Measurements from ENCODE around the gene NXN. TPM values are rescaled to one million over a fixed set of nuclear protein-coding genes. Genes with fewer than 3 reads are reported as not detected.

NXN gene
- polyA plus RNA-seq, 4 donors: 2.2 to 12.5 (median 7.1) TPM

- FAIRE-seq: no peak
These were observed 61.4 kb downstream of the NXN start for GRCh38 chr17:917941-918740.

GRCh38 chr17:917391-917811, 62.2 kb downstream of the NXN start:
- no peak overlapping the region for H3K4me3 ChIP-seq (ENCODE audit: low read depth in 1 of 3, low read length in 3 of 3)
- H3K36me3 ChIP-seq (ENCODE audit: control insufficient read depth in 3 of 3, insufficient read depth in 2 of 3, low read depth in 1 of 3, low read length in 3 of 3): peaks cover 0 to 3% (median 0%) of the 10 kb centered on the region in 3 donors
- peaks cover 0 to 4% of the 10 kb centered on the region in 2 donors for H3K9me3 ChIP-seq (ENCODE audit: control insufficient read depth in 2 of 2, insufficient read depth in 1 of 2, low read depth in 1 of 2, low read length in 1 of 2)
- peak overlapping the region in 2 of 3 donors; percentile 50 to 62 for H3K27ac ChIP-seq (ENCODE audit: low read depth in 1 of 3, low read length in 2 of 3)
- 78 to 81% (median 79%) methylated on average over 18 to 19 of the region's 19 CpGs for WGBS, 3 donors
- no peak for DNase-seq
- no peaks in the 10 kb centered on the region for H3K4me1 ChIP-seq (ENCODE audit: control insufficient read depth in 3 of 3, insufficient read depth in 2 of 3, low read depth in 1 of 3, low read length in 2 of 3)
- H3K27me3 ChIP-seq (ENCODE audit: control insufficient read depth in 3 of 3, insufficient read depth in 3 of 3, low read length in 3 of 3): no peaks in the 10 kb centered on the region
- FAIRE-seq: no peak

More at GRCh38 chr17:917941-918740, 61.4 kb downstream of the NXN start:
- H3K4me3 ChIP-seq (ENCODE audit: low read depth in 1 of 3, low read length in 3 of 3): no peak overlapping the region
- no peaks in the 10 kb centered on the region for H3K4me1 ChIP-seq (ENCODE audit: control insufficient read depth in 3 of 3, insufficient read depth in 2 of 3, low read depth in 1 of 3, low read length in 2 of 3)
- peaks cover 0 to 3% (median 0%) of the 10 kb centered on the region in 3 donors for H3K36me3 ChIP-seq (ENCODE audit: control insufficient read depth in 3 of 3, insufficient read depth in 2 of 3, low read depth in 1 of 3, low read length in 3 of 3)
- 71 to 87% (median 87%) methylated on average over 30 of the region's 30 CpGs for WGBS, 3 donors
- no peak for DNase-seq
- H3K9me3 ChIP-seq (ENCODE audit: control insufficient read depth in 2 of 2, insufficient read depth in 1 of 2, low read depth in 1 of 2, low read length in 1 of 2): peaks cover 0 to 4% of the 10 kb centered on the region in 2 donors
- H3K27ac ChIP-seq (ENCODE audit: low read depth in 1 of 3, low read length in 2 of 3): peak overlapping the region in 2 of 3 donors; percentile 50 to 62
- H3K27me3 ChIP-seq (ENCODE audit: control insufficient read depth in 3 of 3, insufficient read depth in 3 of 3, low read length in 3 of 3): no peaks in the 10 kb centered on the region

GRCh38 chr17:916315-916714, 63.3 kb downstream of the NXN start:
- 74 to 82% (median 81%) methylated on average over 7 of the region's 7 CpGs for WGBS, 3 donors
- H3K4me1 ChIP-seq (ENCODE audit: control insufficient read depth in 3 of 3, insufficient read depth in 2 of 3, low read depth in 1 of 3, low read length in 2 of 3): no peaks in the 10 kb centered on the region

GRCh38 chr17:915538-916201, 63.9 kb downstream of the NXN start:
- peak overlapping the region in 2 of 3 donors; percentile 60 to 79 for H3K27ac ChIP-seq (ENCODE audit: low read depth in 1 of 3, low read length in 2 of 3)
- no peaks in the 10 kb centered on the region for H3K4me1 ChIP-seq (ENCODE audit: control insufficient read depth in 3 of 3, insufficient read depth in 2 of 3, low read depth in 1 of 3, low read length in 2 of 3)
- H3K4me3 ChIP-seq (ENCODE audit: low read depth in 1 of 3, low read length in 3 of 3): no peak overlapping the region
- DNase-seq: peak in 1 of 2 donors; percentile 23
- H3K36me3 ChIP-seq (ENCODE audit: control insufficient read depth in 3 of 3, insufficient read depth in 2 of 3, low read depth in 1 of 3, low read length in 3 of 3): no peaks in the 10 kb centered on the region
- WGBS, 3 donors: 42 to 62% (median 61%) methylated on average over 10 of the region's 10 CpGs
- peaks cover 0 to 4% of the 10 kb centered on the region in 2 donors for H3K9me3 ChIP-seq (ENCODE audit: control insufficient read depth in 2 of 2, insufficient read depth in 1 of 2, low read depth in 1 of 2, low read length in 1 of 2)
- H3K27me3 ChIP-seq (ENCODE audit: control insufficient read depth in 3 of 3, insufficient read depth in 3 of 3, low read length in 3 of 3): no peaks in the 10 kb centered on the region
- FAIRE-seq: no peak

More at GRCh38 chr17:916315-916714, 63.3 kb downstream of the NXN start:
- peak overlapping the region in 2 of 3 donors; percentile 60 to 79 for H3K27ac ChIP-seq (ENCODE audit: low read depth in 1 of 3, low read length in 2 of 3)
- no peak overlapping the region for H3K4me3 ChIP-seq (ENCODE audit: low read depth in 1 of 3, low read length in 3 of 3)
- H3K9me3 ChIP-seq (ENCODE audit: control insufficient read depth in 2 of 2, insufficient read depth in 1 of 2, low read depth in 1 of 2, low read length in 1 of 2): peaks cover 0 to 4% of the 10 kb centered on the region in 2 donors
- no peak for FAIRE-seq
- no peak for DNase-seq
- no peaks in the 10 kb centered on the region for H3K27me3 ChIP-seq (ENCODE audit: control insufficient read depth in 3 of 3, insufficient read depth in 3 of 3, low read length in 3 of 3)
- H3K36me3 ChIP-seq (ENCODE audit: control insufficient read depth in 3 of 3, insufficient read depth in 2 of 3, low read depth in 1 of 3, low read length in 3 of 3): no peaks in the 10 kb centered on the region

DNA sequence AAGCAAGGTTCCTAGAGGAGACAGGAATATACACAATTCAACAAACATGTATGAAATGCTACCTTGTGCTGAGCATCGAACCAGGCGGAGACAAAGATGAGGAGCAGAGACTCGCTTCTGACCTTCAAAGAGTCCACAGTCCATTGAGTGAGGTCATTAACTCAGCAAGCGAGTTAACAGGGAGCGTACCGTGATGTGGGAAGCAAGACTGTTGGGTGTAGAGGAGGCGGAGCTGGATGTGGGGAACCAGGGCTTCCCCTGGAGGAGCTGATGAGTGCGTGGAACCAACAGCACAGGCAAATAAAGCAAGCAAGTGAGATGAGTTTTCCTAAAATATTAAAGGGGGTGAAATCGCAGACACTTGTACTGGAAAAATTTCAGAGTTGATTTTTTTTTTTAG, 65.0 kb downstream of the NXN start:
- DNase-seq: no peak
- H3K36me3 ChIP-seq (ENCODE audit: control insufficient read depth in 3 of 3, insufficient read depth in 2 of 3, low read depth in 1 of 3, low read length in 3 of 3): no peaks in the 10 kb centered on the region
- no peaks in the 10 kb centered on the region for H3K27me3 ChIP-seq (ENCODE audit: control insufficient read depth in 3 of 3, insufficient read depth in 3 of 3, low read length in 3 of 3)
- no peaks in the 10 kb centered on the region for H3K4me1 ChIP-seq (ENCODE audit: control insufficient read depth in 3 of 3, insufficient read depth in 2 of 3, low read depth in 1 of 3, low read length in 2 of 3)
- 69 to 88% (median 80%) methylated on average over 9 of the region's 9 CpGs for WGBS, 3 donors
- FAIRE-seq: no peak
- peaks cover 0 to 4% of the 10 kb centered on the region in 2 donors for H3K9me3 ChIP-seq (ENCODE audit: control insufficient read depth in 2 of 2, insufficient read depth in 1 of 2, low read depth in 1 of 2, low read length in 1 of 2)
- no peak overlapping the region for H3K27ac ChIP-seq (ENCODE audit: low read depth in 1 of 3, low read length in 2 of 3)
- H3K4me3 ChIP-seq (ENCODE audit: low read depth in 1 of 3, low read length in 3 of 3): no peak overlapping the region

- H3K4me1 ChIP-seq (ENCODE audit: control insufficient read depth in 3 of 3, insufficient read depth in 2 of 3, low read depth in 1 of 3, low read length in 2 of 3): no peaks in the 10 kb centered on the region
- H3K27me3 ChIP-seq (ENCODE audit: control insufficient read depth in 3 of 3, insufficient read depth in 3 of 3, low read length in 3 of 3): no peaks in the 10 kb centered on the region
- H3K36me3 ChIP-seq (ENCODE audit: control insufficient read depth in 3 of 3, insufficient read depth in 2 of 3, low read depth in 1 of 3, low read length in 3 of 3): no peaks in the 10 kb centered on the region
- no peak for DNase-seq
- no peak overlapping the region for H3K4me3 ChIP-seq (ENCODE audit: low read depth in 1 of 3, low read length in 3 of 3)
- H3K9me3 ChIP-seq (ENCODE audit: control insufficient read depth in 2 of 2, insufficient read depth in 1 of 2, low read depth in 1 of 2, low read length in 1 of 2): peaks cover 0 to 4% of the 10 kb centered on the region in 2 donors
- no peak for FAIRE-seq
- 78 to 84% (median 80%) methylated on average over 7 of the region's 7 CpGs for WGBS, 3 donors
- H3K27ac ChIP-seq (ENCODE audit: low read depth in 1 of 3, low read length in 2 of 3): no peak overlapping the region
These were observed 66.4 kb downstream of the NXN start for GRCh38 chr17:913207-913606.

DNA sequence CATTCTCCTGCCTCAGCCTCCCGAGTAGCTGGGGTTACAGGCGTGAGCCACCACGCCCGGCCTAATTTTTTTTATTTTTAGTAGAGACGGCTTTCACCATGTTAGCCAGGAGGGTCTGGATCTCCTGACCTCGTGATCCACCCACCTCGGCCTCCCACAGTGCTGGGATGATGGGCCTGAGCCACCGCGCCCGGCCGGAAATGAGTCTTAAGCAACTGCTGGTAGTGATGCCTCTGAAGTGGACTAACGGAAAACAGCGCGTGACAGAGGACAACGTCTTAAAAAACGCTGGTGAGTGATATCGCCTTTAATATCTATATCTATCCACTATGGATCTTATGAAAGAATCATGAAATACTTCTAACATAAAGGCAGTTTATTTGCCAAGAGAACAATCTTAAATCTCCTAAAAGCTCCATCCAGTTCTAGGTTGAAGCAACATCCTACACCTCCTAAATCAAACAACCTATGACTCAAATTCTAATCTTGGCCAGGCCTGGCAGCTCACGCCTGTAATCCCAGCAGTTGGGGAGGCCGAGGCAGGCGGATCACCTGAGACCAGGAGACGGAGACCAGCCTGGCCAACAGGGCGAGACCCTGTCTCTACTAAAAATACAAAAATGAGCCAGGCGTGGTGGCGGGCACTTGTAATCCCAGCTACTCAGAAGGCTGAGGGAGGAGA, 69.8 kb downstream of the NXN start:
- H3K4me1 ChIP-seq (ENCODE audit: control insufficient read depth in 3 of 3, insufficient read depth in 2 of 3, low read depth in 1 of 3, low read length in 2 of 3): no peaks in the 10 kb centered on the region
- no peaks in the 10 kb centered on the region for H3K36me3 ChIP-seq (ENCODE audit: control insufficient read depth in 3 of 3, insufficient read depth in 2 of 3, low read depth in 1 of 3, low read length in 3 of 3)
- H3K27me3 ChIP-seq (ENCODE audit: control insufficient read depth in 3 of 3, insufficient read depth in 3 of 3, low read length in 3 of 3): no peaks in the 10 kb centered on the region
- peak overlapping the region in 1 of 3 donors; percentile 27 for H3K27ac ChIP-seq (ENCODE audit: low read depth in 1 of 3, low read length in 2 of 3)
- H3K9me3 ChIP-seq (ENCODE audit: control insufficient read depth in 2 of 2, insufficient read depth in 1 of 2, low read depth in 1 of 2, low read length in 1 of 2): no peaks in the 10 kb centered on the region
- 76 to 83% (median 83%) methylated on average over 24 of the region's 24 CpGs for WGBS, 3 donors
- DNase-seq (no peak), FAIRE-seq (no peak)
- H3K4me3 ChIP-seq (ENCODE audit: low read depth in 1 of 3, low read length in 3 of 3): no peak overlapping the region

DNA sequence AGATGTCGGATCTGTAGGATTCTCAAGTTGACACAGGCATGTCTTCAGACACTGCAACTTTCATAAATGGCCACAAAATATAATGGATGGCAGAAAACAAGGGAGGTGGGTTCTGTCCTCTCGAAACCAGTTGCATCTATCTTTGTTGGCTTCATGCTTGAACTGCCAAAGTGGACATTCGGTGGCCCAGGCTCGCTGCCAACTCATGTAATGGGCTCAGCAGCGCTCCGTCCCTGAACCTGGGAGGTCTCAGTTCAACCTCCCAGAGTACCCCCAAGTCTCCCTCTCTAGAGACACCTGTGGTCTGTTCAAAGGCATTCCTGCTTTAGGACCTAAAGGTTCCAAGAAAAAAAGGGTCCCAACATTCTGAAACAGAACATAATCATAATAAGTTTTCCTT, 71.9 kb downstream of the NXN start:
- H3K4me1 ChIP-seq (ENCODE audit: control insufficient read depth in 3 of 3, insufficient read depth in 2 of 3, low read depth in 1 of 3, low read length in 2 of 3): no peaks in the 10 kb centered on the region
- H3K27ac ChIP-seq (ENCODE audit: low read depth in 1 of 3, low read length in 2 of 3): no peak overlapping the region
- H3K27me3 ChIP-seq (ENCODE audit: control insufficient read depth in 3 of 3, insufficient read depth in 3 of 3, low read length in 3 of 3): no peaks in the 10 kb centered on the region
- no peak overlapping the region for H3K4me3 ChIP-seq (ENCODE audit: low read depth in 1 of 3, low read length in 3 of 3)
- H3K36me3 ChIP-seq (ENCODE audit: control insufficient read depth in 3 of 3, insufficient read depth in 2 of 3, low read depth in 1 of 3, low read length in 3 of 3): no peaks in the 10 kb centered on the region
- FAIRE-seq: no peak
- no peak for DNase-seq
- no peaks in the 10 kb centered on the region for H3K9me3 ChIP-seq (ENCODE audit: control insufficient read depth in 2 of 2, insufficient read depth in 1 of 2, low read depth in 1 of 2, low read length in 1 of 2)
- 77 to 93% (median 85%) methylated on average over 6 of the region's 6 CpGs for WGBS, 3 donors
